Smooth muscle cell (in vitro differentiated cells): ENCODE data around the gene NEO1. TPM values are rescaled to one million over a fixed set of nuclear protein-coding genes. Genes with fewer than 3 reads are reported as not detected.

Source experiments
- DNase-seq: peaks from one replicate; lab custom pipeline; 2025; ENCODE audit not compliant: unreplicated experiment; lab: John Stamatoyannopoulos, UW
- H2AFZ ChIP-seq: fragments of 200-600 bp; sonication (generic); 2 replicates; pipeline ENCODE4 v1.6.0; 2016; ENCODE audit warnings: antibody characterized with exemption, low read depth, mild to moderate bottlenecking
- H3F3A ChIP-seq: fragments of 200-600 bp; sonication (generic); 2 replicates; pipeline ENCODE4 v1.6.0; 2017; ENCODE audit warnings: antibody characterized with exemption, low read depth
- H3K27ac ChIP-seq: fragments of 200-600 bp; sonication (generic); 2 replicates; pipeline ENCODE4 v1.5.1; 2016; ENCODE audit warnings: low read depth, mild to moderate bottlenecking
- H3K27me3 ChIP-seq: fragments of 200-600 bp; sonication (generic); 2 replicates; pipeline ENCODE4 v1.6.1; 2016; ENCODE audit warnings: low read depth, mild to moderate bottlenecking
- H3K36me3 ChIP-seq: fragments of 200-600 bp; sonication (generic); 2 replicates; pipeline ENCODE4 v1.5.1; 2016; ENCODE audit warnings: low read depth
- H3K4me1 ChIP-seq: fragments of 200-600 bp; sonication (generic); 2 replicates; pipeline ENCODE4 v1.5.1; 2016; ENCODE audit warnings: low read depth
- H3K4me2 ChIP-seq: fragments of 200-600 bp; sonication (generic); 2 replicates; pipeline ENCODE4 v1.6.0; 2016; ENCODE audit warnings: mild to moderate bottlenecking
- H3K4me3 ChIP-seq: fragments of 200-600 bp; sonication (generic); 2 replicates; pipeline ENCODE4 v1.5.1; 2016; ENCODE audit warnings: mild to moderate bottlenecking
- H3K79me2 ChIP-seq: fragments of 200-600 bp; sonication (generic); 2 replicates; pipeline ENCODE4 v1.6.0; 2016; ENCODE audit warnings: low read depth, mild to moderate bottlenecking
- H3K9ac ChIP-seq: fragments of 200-600 bp; sonication (generic); 2 replicates; pipeline ENCODE4 v1.6.0; 2016; ENCODE audit warnings: low read depth
- H3K9me3 ChIP-seq: fragments of 200-600 bp; sonication (generic); replicated peaks from 2 replicates; pipeline ENCODE4 v1.5.1; 2016; ENCODE audit warnings: low read depth
- H4K20me1 ChIP-seq: fragments of 200-600 bp; sonication (generic); 2 replicates; pipeline ENCODE4 v1.6.0; 2016; ENCODE audit warnings: low read depth
- CTCF ChIP-seq: fragments of 200-600 bp; sonication (generic); IDR thresholded peaks from 2 replicates; pipeline ENCODE4 v1.5.1; 2017; ENCODE audit warnings: borderline replicate concordance, mild to moderate bottlenecking, antibody characterized with exemption; ENCODE audit not compliant: insufficient read depth, poor library complexity, severe bottlenecking
- WGBS: methylation state at CpG from one replicate; pipeline ENCODE4 v1.1.7; 2016; ENCODE audit warnings: low lambda C conversion rate; 5-methylcytosine and 5-hydroxymethylcytosine counted together
- polyA plus RNA-seq: library from polyadenylated mRNA; unstranded; fragments of >200 nt; fragmentation: Nextera tagmentation; extraction: Ambion mirVana; gene quantifications from 2 replicates; pipeline ENCODE4 v1.2.1, GENCODE V29; 2016
- total RNA-seq: library from RNA; depleted of rRNA; stranded (reverse); fragments of >200 nt; gene quantifications from 2 replicates; pipeline ENCODE4 v1.2.3, GENCODE V29; 2014

NEO1 gene
- total and polyA plus RNA-seq, 2 experiments from 2014 or later = 4.9 to 21.8 TPM

- Histone ChIP-seq H3K4me2 (no peak overlapping the region), H3K4me3 (no peak overlapping the region), H3K79me2 (no peaks in the 10 kb centered on the region), H3K9me3 (peaks cover 4% of the 10 kb centered on the region), H3F3A (no peaks in the 10 kb centered on the region), H3K27ac (no peak overlapping the region), H2AFZ (no peak overlapping the region), H3K4me1 (no peaks in the 10 kb centered on the region), H3K27me3 (no peaks in the 10 kb centered on the region), H4K20me1 (no peaks in the 10 kb centered on the region), H3K9ac (no peak overlapping the region), H3K36me3 (no peaks in the 10 kb centered on the region)
- 91% methylated on average over 13 of the region's 13 CpGs for WGBS
- DNase-seq = no peak
- TF ChIP-seq CTCF = no peak
Observed at GRCh38 chr15:73225358-73226015, 173.2 kb downstream of the NEO1 start.

GRCh38 chr15:73226093-73226814, 174.0 kb downstream of the NEO1 start:
- no peak overlapping the region for H3K9ac ChIP-seq
- H2AFZ ChIP-seq = no peak overlapping the region
- no peaks in the 10 kb centered on the region for H3K4me1 ChIP-seq
- no peak for TF ChIP-seq CTCF
- WGBS = 91% methylated on average over 9 of the region's 9 CpGs
- no peaks in the 10 kb centered on the region for H4K20me1 ChIP-seq
- H3K4me3 ChIP-seq = no peak overlapping the region
- H3K27ac ChIP-seq = no peak overlapping the region
- no peaks in the 10 kb centered on the region for H3K27me3 ChIP-seq
- no peaks in the 10 kb centered on the region for H3K79me2 ChIP-seq
- no peak overlapping the region for H3K4me2 ChIP-seq
- peaks cover 4% of the 10 kb centered on the region for H3K9me3 ChIP-seq
- H3K36me3 ChIP-seq = no peaks in the 10 kb centered on the region
- H3F3A ChIP-seq = no peaks in the 10 kb centered on the region
- DNase-seq = no peak

GRCh38 chr15:73227433-73228056, 175.3 kb downstream of the NEO1 start:
- Histone ChIP-seq H2AFZ (no peak overlapping the region), H3K79me2 (no peaks in the 10 kb centered on the region), H4K20me1 (no peaks in the 10 kb centered on the region), H3K9ac (no peak overlapping the region), H3K27me3 (no peaks in the 10 kb centered on the region), H3K27ac (no peak overlapping the region), H3F3A (no peaks in the 10 kb centered on the region), H3K4me2 (no peak overlapping the region), H3K4me3 (no peak overlapping the region), H3K4me1 (no peaks in the 10 kb centered on the region), H3K36me3 (no peaks in the 10 kb centered on the region), H3K9me3 (peaks cover 4% of the 10 kb centered on the region)
- no peak for DNase-seq
- TF ChIP-seq CTCF = no peak
- 75% methylated on average over 6 of the region's 6 CpGs for WGBS
